PFSK-1 (cell line): ENCODE measurements around the gene ASIC2.

ENCODE experiments used
- POLR2AphosphoS5 ChIP-seq: IDR thresholded peaks from 2 replicates; pipeline ENCODE4 v1.6.1; 2012; ENCODE audit warnings: low read depth, mild to moderate bottlenecking, control low read depth, low read length, moderate library complexity
- TF ChIP-seq, protein P1 (sequence below), 2 experiments: IDR thresholded peaks; 2 replicates each; pipeline versions ENCODE4 v1.6.1 to v1.8.0; 2011 to 2012; ENCODE audit warnings: low read depth in 2 of 2, low read length in 2 of 2, control low read depth in 1 of 2, inconsistent platforms in 1 of 2, mild to moderate bottlenecking in 1 of 2, moderate library complexity in 1 of 2; ENCODE audit not compliant: insufficient read depth in 1 of 2

DNA sequence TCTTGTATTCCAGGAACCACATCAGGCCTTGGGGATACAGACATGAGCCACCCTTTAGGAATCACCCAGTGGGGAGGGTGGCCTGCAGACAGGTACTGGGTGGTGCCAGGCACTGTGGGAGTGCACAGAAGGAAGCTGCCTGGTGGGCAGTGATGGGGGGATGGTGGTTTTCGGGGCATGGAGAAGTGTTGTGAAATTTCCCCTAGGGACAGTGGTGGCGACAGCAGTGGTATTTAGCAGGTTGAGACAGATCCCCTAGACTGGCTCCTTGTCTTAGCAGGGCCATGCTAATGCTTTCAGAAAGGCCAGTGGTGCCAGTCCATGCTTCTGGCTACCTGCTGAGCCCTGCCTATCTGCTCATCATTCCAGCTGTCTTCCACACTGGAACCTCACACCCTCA, 171.8 kb downstream of the ASIC2 start:
- TF ChIP-seq POLR2AphosphoS5 = no peak
- TF ChIP-seq, protein P1, sequence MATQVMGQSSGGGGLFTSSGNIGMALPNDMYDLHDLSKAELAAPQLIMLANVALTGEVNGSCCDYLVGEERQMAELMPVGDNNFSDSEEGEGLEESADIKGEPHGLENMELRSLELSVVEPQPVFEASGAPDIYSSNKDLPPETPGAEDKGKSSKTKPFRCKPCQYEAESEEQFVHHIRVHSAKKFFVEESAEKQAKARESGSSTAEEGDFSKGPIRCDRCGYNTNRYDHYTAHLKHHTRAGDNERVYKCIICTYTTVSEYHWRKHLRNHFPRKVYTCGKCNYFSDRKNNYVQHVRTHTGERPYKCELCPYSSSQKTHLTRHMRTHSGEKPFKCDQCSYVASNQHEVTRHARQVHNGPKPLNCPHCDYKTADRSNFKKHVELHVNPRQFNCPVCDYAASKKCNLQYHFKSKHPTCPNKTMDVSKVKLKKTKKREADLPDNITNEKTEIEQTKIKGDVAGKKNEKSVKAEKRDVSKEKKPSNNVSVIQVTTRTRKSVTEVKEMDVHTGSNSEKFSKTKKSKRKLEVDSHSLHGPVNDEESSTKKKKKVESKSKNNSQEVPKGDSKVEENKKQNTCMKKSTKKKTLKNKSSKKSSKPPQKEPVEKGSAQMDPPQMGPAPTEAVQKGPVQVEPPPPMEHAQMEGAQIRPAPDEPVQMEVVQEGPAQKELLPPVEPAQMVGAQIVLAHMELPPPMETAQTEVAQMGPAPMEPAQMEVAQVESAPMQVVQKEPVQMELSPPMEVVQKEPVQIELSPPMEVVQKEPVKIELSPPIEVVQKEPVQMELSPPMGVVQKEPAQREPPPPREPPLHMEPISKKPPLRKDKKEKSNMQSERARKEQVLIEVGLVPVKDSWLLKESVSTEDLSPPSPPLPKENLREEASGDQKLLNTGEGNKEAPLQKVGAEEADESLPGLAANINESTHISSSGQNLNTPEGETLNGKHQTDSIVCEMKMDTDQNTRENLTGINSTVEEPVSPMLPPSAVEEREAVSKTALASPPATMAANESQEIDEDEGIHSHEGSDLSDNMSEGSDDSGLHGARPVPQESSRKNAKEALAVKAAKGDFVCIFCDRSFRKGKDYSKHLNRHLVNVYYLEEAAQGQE (IDR thresholded peaks at IDR 0.05; ENCODE audit: insufficient read depth in 1 of 2, low read depth in 2 of 2, low read length in 2 of 2) = no peak
